GM19239 (cell line): Measurements from ENCODE around the gene PRPF4.
"Not testable (repeated sequence)": the region's sequence is repeated elsewhere in the genome, so short reads cannot be mapped to it uniquely, and the experiment has no call there.

Experiments
- DNase-seq: peaks from one replicate; pipeline ENCODE4 v3.0.0; 2011; ENCODE audit warnings: low spot score; ENCODE audit not compliant: insufficient read length
- FAIRE-seq: peaks from 2 replicates; lab custom pipeline; 2011; peaks lifted over from hg19 to GRCh38; lab: Jason Lieb, UNC

PRPF4 gene

DNA sequence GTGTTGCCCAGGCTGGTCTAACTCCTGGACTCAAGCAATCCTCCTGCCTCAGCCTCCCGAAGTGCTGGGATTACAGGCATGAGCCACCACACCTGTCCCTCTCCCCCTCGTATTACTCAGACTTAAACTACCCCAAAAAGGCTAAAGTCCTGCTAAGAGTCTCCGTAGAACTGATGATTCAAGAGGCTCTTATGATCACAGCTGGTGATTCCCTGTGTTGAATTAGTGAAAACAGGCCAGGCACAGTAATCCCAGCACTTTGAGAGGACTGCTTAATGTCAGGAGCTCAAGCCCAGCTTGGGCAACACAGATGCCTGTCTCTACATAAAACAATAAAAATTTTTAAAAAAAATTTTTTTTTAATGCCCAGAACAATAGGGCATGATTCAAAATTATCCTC lies 9.3 kb upstream of the PRPF4 start:
- DNase-seq (no peak), FAIRE-seq (no peak)

GRCh38 chr9:113267911-113268566 lies 7.4 kb upstream of the PRPF4 start:
- no peak for FAIRE-seq
- no peak for DNase-seq

- DNase-seq = no peak
- no peak for FAIRE-seq
Observed at GRCh38 chr9:113269355-113269754, 6.1 kb upstream of the PRPF4 start.

GRCh38 chr9:113269871-113270270 lies 5.6 kb upstream of the PRPF4 start:
- no peak for FAIRE-seq
- DNase-seq = no peak

GRCh38 chr9:113274474-113275156 lies 843 bp upstream of the PRPF4 start:
- DNase-seq (peak; percentile 40), FAIRE-seq (peak; percentile 57)

- FAIRE-seq = no peak
- no peak for DNase-seq
Observed at GRCh38 chr9:113278840-113279239, 3.4 kb downstream of the PRPF4 start.

GRCh38 chr9:113281356-113281755 lies 5.9 kb downstream of the PRPF4 start:
- DNase-seq = no peak
- FAIRE-seq = no peak

GRCh38 chr9:113289091-113289490 lies 13.6 kb downstream of the PRPF4 start:
- no peak for DNase-seq
- FAIRE-seq = no peak

DNA sequence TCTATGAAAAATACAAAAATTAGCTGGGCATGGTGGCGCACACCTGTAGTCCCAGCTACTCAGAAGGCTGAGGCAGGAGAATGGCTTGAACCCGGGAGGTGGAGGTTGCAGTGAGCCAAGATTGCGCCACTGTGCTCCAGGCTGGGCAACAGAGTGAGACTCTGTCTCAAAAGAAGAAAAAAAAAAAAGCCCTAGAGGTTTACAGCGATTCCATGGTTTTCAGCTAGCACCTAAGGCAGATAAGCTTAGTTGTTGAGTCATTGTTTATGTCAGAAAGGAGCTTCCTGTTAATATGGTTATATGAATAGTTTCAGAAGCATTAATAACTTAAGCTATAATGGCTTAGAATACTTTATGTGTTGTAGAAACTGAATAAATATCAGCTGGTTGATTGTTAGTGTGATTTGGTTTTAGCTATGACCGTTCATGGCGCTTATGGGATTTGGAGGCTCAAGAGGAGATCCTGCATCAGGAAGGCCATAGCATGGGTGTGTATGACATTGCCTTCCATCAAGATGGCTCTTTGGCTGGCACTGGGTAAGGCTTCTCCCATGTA lies 14.7 kb downstream of the PRPF4 start:
- DNase-seq (no peak), FAIRE-seq (no peak)

- no peak for FAIRE-seq
- no peak for DNase-seq
Observed at GRCh38 chr9:113293285-113293878, 17.9 kb downstream of the PRPF4 start.

DNA sequence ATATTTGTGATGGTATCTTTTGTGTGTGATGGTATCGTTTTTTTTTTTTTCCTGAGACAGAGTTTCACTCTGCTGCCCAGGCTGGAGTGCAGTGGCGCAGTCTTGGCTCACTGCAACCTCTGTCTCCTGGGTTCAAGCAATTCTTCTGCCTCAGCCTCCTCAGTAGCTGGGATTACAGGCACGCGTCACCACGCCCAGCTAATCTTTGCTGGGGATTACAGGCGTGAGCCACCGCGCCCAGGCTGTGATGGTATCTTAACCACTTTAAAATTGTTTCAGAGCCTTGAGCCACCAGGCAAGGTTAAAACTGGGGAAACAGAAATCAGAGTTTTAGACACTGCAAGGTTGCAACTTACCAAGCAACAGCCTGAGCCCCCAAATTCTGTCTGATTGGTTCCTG lies 20.8 kb downstream of the PRPF4 start:
- FAIRE-seq, DNase-seq: not testable (repeated sequence)

DNA sequence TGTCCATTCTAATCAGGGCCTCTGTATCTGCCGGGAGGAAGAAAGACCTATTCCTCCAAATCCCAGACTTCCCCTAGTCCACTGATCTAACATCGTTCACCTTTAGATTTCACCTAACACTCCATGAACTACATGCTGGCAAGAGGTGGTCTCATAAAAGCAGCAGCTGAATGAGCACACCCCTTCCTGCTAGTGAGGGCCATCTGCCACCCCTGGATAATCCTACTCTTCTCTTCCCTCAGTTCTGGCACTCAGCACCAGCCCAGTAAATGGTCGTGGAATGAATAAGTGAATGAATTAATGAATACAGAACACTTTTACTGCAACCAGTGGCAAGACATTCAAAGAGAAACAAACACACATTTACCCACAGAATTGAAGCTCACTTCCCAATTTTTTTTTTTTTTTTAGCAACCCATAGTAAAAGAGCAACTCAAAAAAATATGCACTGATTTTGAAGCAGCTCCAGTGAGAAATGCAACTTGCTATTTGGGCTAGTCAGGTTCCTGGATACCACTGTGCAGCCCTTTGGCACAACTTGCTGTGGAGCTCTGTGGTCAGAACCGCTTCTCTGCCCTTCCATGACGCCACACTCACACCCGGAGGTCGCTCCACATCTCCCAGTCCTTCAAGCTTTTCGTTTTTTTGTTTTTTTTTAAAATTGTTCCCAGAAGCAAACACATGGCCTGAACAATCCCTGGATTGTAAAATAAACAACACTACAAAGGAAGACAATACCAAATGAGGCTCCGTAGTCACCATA lies 21.5 kb downstream of the PRPF4 start:
- DNase-seq (no peak), FAIRE-seq (no peak)

DNA sequence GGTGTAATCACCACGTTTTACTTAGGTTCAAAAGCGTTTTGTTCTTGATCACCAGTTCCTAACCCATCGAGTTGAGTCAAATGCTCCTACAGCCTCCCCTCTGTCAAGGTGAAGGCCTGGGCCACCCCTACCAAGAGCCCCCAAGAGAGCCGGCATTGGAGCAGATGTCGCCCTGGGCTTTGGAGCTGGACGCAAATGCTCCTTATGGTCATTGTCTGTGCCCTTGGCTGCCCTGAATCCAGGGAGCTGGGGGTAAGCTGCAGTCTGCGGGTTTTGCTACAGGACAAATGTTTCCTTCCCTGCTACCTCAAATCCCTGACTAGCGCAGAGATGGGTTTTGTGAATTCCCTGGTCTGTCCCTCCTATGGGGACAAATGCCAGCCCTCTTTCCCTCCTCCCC lies 22.9 kb downstream of the PRPF4 start:
- FAIRE-seq (no peak), DNase-seq (no peak)

GRCh38 chr9:113298924-113299770 lies 23.7 kb downstream of the PRPF4 start:
- FAIRE-seq (no peak), DNase-seq (no peak)

- no peak for FAIRE-seq
- no peak for DNase-seq
Observed at GRCh38 chr9:113299800-113300292, 24.4 kb downstream of the PRPF4 start.

DNA sequence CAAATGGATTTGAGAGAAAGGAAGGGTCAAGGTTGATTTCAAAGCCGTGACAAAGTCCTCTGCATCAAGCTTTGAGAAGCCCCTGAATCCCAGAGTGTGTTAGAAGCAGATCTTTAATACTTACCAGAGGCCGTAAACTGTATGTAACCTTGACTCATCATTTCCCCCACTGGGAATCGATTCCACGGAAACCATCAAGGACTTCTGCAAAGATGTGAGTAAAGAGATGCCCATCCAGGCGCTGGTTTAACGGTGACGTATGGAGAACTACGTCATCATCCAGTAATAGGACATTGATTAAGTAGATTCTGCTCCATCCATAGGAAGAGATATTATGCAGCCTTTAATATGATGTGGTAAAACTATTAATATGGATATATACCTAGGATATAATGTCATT lies 26.1 kb downstream of the PRPF4 start:
- FAIRE-seq = no peak
- DNase-seq = no peak

- no peak for FAIRE-seq
- no peak for DNase-seq
Observed at GRCh38 chr9:113302792-113303418, 27.4 kb downstream of the PRPF4 start, which contains the start of gene RNF183. Gene RNF183 (minus strand): TSS chr9:113303376. CDS start chr9:113298184, 5,192 bp downstream.

GRCh38 chr9:113306566-113306965 lies 31.1 kb downstream of the PRPF4 start:
- DNase-seq (no peak), FAIRE-seq (no peak)

DNA sequence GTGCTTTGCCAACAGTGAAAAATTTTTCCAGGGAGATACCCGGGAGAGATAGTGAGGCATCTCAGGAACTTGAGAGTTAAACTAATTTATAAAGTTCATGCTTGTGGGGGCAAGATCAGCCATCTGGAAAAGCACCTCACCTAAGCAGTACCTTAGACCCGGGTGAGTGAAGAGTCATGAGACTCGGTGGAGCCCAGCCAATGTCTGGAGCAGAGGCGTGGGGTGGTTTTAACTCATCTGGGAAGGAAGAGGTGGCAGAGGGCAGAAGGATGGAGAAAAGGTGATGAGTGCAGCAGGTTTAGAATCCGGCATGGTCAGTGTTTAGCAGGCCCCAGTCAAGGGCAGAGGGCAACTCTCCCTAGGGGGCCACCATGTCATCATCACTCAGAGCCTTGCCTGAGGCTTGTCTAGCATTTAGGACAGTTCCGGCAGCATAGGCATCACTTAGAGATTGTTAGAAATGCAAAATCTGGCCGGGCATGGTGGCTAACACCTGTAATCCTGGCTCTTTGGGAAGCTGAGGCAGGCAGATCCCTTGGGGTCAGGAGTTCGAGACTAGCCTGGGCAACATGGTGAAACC lies 32.0 kb downstream of the PRPF4 start:
- FAIRE-seq (no peak), DNase-seq (no peak)
